Sigmoid colon (tissue), 7 donors: Measurements from ENCODE around the gene GPATCH8. TPM values are rescaled to one million over a fixed set of nuclear protein-coding genes. Genes with fewer than 3 reads are reported as not detected.

ENCODE experiments used
- DNase-seq: peaks from one replicate; pipeline ENCODE4 v3.0.0-alpha.2; 2019
- H3K27ac ChIP-seq, 4 donors: fragments of 200-600 bp; sonication (generic); one replicate each; pipeline ENCODE4 v1.5.1; 2016 to 2019; ENCODE audit warnings: mild to moderate bottlenecking in 1 of 4
- H3K27me3 ChIP-seq, 3 donors: fragments of 200-600 bp; sonication (generic); one replicate each; pipeline ENCODE4 v1.5.1; 2019; ENCODE audit warnings: mild to moderate bottlenecking in 1 of 3
- H3K36me3 ChIP-seq, 4 donors: fragments of 200-600 bp; sonication (generic); one replicate each; pipeline ENCODE4 v1.5.1; 2016 to 2019
- H3K4me1 ChIP-seq, 4 donors: fragments of 200-600 bp; sonication (generic); one replicate each; pipeline ENCODE4 v1.5.1; 2017 to 2019
- H3K4me3 ChIP-seq, 4 donors: fragments of 200-600 bp; sonication (generic); one replicate each; pipeline ENCODE4 v1.5.1; 2017 to 2019; ENCODE audit warnings: mild to moderate bottlenecking in 2 of 4, moderate library complexity in 1 of 4
- H3K9me3 ChIP-seq, 4 donors: fragments of 200-600 bp in 3 of 4; sonication (generic) in 3 of 4; one replicate each; pipeline versions ENCODE4 v1.5.1 to v1.6.1; 2013 to 2019
- EP300 ChIP-seq, 4 donors: sonication (generic); formaldehyde crosslinking; IDR thresholded peaks; one replicate each; pipeline ENCODE4 v1.6.1; 2017; ENCODE audit warnings: antibody characterized with exemption in 4 of 4
- POLR2A ChIP-seq, 2 donors: fragments of 450-650 bp; IDR thresholded peaks; one replicate each; pipeline ENCODE4 v1.6.1; 2016; ENCODE audit warnings: antibody characterized with exemption in 2 of 2, mild to moderate bottlenecking in 2 of 2, moderate library complexity in 2 of 2
- POLR2AphosphoS5 ChIP-seq, 4 donors: sonication (generic); formaldehyde crosslinking; IDR thresholded peaks; one replicate each; pipeline ENCODE4 v1.6.1; 2017; ENCODE audit warnings: antibody characterized with exemption in 4 of 4
- WGBS, 2 donors: extraction: QIAGEN DNeasy Blood & Tissue Kit; methylation state at CpG; one replicate each; pipeline ENCODE4 v1.1.7; 2013; 5-methylcytosine and 5-hydroxymethylcytosine counted together
- intact Hi-C: fragments of 100-400 bp; cut with DNase I; formaldehyde crosslinking; loops from one replicate; pipeline ENCODE4 v1.15.1; 2023
- polyA plus RNA-seq, 3 donors: library from polyadenylated mRNA; stranded (reverse); fragments of 200-250 nt; gene quantifications; one replicate each; pipeline ENCODE4 v1.2.3, GENCODE V29; 2013
- total RNA-seq, 4 donors: library from RNA; depleted of rRNA; stranded (reverse); fragments of >200 nt; gene quantifications; one replicate each; pipeline ENCODE4 v1.1.0, GENCODE V29; 2016
- TF ChIP-seq, protein P1 (sequence below), 4 experiments: fragments of 450-650 bp in 3 of 4; fragments of 200-600 bp in 1 of 4; IDR thresholded peaks; one replicate each; pipeline ENCODE4 v1.5.1; 2016 to 2019; ENCODE audit warnings: antibody characterized with exemption in 4 of 4, mild to moderate bottlenecking in 3 of 4, moderate library complexity in 2 of 4
- donor health status: healthy with polysubstance abuse.
- donor health status: Bipolar disorder and iron deficiency.
- donor health status: healthy.

Gene GPATCH8
- total and polyA plus RNA-seq, 7 donors, result 4.8 to 43.2 (median 27.5) TPM

DNA sequence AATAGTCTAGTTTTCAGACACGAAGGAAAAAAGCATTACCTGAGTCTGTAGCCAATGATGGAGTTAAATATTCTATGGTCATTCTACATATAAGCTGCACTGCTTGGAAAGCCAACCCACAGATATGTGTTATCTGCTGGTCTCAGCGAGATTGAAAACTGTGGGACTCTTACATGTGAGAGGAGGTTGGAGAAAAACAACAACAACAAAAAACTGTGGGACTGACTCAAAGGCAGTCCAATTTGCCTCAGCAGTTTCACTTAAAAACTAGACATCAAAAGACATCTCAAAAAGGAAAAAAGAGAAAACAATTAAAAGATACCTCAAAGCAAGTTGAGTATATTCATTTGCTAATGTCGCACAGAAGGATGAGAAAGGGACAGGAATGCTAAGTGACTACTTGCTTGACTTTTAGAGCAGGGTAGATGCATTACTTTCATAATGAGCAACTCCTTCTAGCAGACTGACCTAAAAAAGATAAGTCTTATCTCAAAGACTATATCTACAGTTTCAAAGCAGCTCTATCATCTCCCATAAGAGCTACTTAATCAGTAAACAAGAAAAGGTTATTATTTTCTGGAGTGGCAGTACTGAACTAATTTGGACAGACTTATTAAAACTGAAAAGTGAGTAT lies 78.3 kb downstream of the GPATCH8 start:
- no peaks in the 10 kb centered on the region for H3K9me3 ChIP-seq
- TF ChIP-seq POLR2AphosphoS5 (IDR thresholded peaks at IDR 0.05) (no peak), POLR2A (IDR thresholded peaks at IDR 0.05) (no peak), EP300 (IDR thresholded peaks at IDR 0.05) (no peak)
- TF ChIP-seq, protein P1, sequence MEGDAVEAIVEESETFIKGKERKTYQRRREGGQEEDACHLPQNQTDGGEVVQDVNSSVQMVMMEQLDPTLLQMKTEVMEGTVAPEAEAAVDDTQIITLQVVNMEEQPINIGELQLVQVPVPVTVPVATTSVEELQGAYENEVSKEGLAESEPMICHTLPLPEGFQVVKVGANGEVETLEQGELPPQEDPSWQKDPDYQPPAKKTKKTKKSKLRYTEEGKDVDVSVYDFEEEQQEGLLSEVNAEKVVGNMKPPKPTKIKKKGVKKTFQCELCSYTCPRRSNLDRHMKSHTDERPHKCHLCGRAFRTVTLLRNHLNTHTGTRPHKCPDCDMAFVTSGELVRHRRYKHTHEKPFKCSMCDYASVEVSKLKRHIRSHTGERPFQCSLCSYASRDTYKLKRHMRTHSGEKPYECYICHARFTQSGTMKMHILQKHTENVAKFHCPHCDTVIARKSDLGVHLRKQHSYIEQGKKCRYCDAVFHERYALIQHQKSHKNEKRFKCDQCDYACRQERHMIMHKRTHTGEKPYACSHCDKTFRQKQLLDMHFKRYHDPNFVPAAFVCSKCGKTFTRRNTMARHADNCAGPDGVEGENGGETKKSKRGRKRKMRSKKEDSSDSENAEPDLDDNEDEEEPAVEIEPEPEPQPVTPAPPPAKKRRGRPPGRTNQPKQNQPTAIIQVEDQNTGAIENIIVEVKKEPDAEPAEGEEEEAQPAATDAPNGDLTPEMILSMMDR (IDR thresholded peaks at IDR 0.05), result no peak
- no peaks in the 10 kb centered on the region for H3K27me3 ChIP-seq
- intact Hi-C loops, result no loop called here
- H3K36me3 ChIP-seq, result peaks cover 0 to 65% (median 7%) of the 10 kb centered on the region in 4 donors
- no peak overlapping the region for H3K27ac ChIP-seq
- no peak for DNase-seq
- H3K4me1 ChIP-seq, result no peaks in the 10 kb centered on the region
- H3K4me3 ChIP-seq, result no peak overlapping the region
- WGBS, 2 donors, result 92% methylated on average over 3 of the region's 3 CpGs

DNA sequence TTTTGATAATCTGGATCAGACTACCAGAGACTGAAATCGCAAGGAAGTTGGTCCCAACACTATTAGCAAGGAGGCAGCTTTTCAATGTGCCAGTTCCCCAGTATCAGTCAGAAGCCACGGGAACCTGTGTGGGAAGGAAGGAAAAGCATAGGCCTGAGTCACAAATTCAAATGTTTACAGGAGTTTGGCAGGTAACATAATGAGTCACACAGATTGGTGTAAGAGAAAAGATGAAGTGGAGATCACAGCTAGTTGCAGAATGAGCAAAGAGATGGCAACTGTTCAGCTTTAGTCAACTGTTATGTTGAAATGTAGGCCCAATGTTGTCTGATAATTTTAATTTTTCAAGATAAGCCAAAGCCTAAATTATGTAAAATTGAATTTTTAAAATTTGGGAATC lies 85.7 kb downstream of the GPATCH8 start:
- WGBS, 2 donors, result 74 to 79% methylated on average over 2 of the region's 2 CpGs
- TF ChIP-seq POLR2A (IDR thresholded peaks at IDR 0.05) (no peak), EP300 (IDR thresholded peaks at IDR 0.05) (no peak), POLR2AphosphoS5 (IDR thresholded peaks at IDR 0.05) (no peak)
- TF ChIP-seq, protein P1 (IDR thresholded peaks at IDR 0.05), result no peak
- Histone ChIP-seq H3K4me1 (no peaks in the 10 kb centered on the region), H3K27ac (no peak overlapping the region), H3K9me3 (no peaks in the 10 kb centered on the region), H3K4me3 (no peak overlapping the region), H3K36me3 (peaks cover 0 to 60% (median 13%) of the 10 kb centered on the region in 4 donors), H3K27me3 (no peaks in the 10 kb centered on the region)
- intact Hi-C loops, result no loop called here
- no peak for DNase-seq

DNA sequence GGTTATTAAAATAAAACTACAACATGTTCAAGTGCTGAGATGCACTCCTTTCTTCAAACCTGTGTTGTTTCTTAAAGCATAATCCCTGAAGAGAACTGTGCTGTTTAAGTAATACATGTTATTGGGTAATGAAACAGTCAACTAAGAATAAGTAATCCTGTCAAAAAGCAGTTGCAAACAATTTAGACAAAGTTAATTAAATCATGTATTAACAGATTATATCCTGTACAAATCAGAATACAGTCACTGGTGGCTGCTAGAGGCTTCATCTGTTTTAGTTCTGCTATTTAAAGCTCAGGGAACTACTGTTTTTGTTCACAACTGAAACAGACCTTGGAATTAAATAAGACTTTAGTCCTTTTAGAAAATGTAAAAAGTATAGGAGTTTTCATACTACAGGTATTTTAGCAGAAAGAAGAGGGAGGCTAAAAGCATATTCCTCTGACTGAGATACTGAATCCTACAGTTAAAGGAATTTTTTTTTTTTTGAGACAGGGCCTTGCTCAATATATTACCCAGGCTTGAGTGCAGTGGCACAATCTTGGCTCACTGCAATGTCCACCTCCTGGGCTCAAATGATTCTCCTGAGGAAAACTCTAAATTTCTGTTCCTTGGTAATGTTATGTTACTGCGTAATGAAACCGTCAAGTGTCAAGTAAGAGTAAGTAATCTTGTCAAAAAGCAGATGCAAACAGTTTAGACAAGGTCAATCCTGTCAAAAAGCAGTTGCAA lies 86.5 kb downstream of the GPATCH8 start:
- TF ChIP-seq POLR2AphosphoS5 (IDR thresholded peaks at IDR 0.05) (no peak), POLR2A (IDR thresholded peaks at IDR 0.05) (no peak), EP300 (IDR thresholded peaks at IDR 0.05) (no peak)
- TF ChIP-seq, protein P1 (IDR thresholded peaks at IDR 0.05), result no peak
- DNase-seq, result no peak
- no peaks in the 10 kb centered on the region for H3K4me1 ChIP-seq
- peaks cover 0 to 52% (median 13%) of the 10 kb centered on the region in 4 donors for H3K36me3 ChIP-seq
- no peaks in the 10 kb centered on the region for H3K27me3 ChIP-seq
- H3K4me3 ChIP-seq, result no peak overlapping the region
- intact Hi-C loops, result no loop called here
- H3K9me3 ChIP-seq, result no peaks in the 10 kb centered on the region
- 91 to 97% methylated on average over 2 of the region's 2 CpGs for WGBS, 2 donors
- no peak overlapping the region for H3K27ac ChIP-seq

DNA sequence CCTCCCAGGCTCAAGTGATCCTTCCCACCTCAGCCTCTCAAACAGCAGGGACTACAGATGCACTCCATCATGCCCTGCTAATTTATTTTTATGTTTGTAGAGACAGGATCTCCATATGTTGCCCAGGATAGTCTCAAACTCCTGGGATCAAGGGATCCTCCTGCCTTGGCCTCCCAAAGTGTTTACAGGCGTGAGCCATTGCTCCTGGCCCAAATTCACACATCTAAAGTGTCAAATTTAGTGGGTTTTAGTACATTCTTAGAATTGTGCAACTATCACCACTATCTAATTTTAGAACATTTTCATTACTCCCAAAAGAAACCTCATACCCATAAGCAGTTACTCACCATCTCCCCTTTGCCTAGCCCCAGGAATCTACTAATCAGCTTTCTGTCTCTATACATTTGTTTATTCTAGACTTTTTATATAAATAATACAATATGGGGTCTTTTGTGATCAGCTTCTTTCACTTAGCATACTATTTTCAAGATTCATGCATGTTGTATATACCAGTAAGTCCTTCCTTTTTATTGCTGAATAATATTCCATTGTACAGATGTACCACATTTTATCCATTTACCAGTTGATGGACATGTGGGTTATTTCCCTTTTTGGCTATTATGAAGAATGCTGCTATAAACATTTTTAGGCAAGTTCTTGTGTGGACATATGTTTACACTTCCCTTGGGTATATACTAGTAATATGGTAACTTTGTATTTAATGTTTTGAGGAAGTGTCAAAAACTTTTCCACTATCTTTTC lies 88.6 kb downstream of the GPATCH8 start:
- TF ChIP-seq EP300 (IDR thresholded peaks at IDR 0.05) (no peak), POLR2A (IDR thresholded peaks at IDR 0.05) (no peak), POLR2AphosphoS5 (IDR thresholded peaks at IDR 0.05) (no peak)
- TF ChIP-seq, protein P1 (IDR thresholded peaks at IDR 0.05), result no peak
- WGBS, 2 donors, result 96 to 100% methylated on average over 1 of the region's 1 CpG
- no peaks in the 10 kb centered on the region for H3K27me3 ChIP-seq
- peaks cover 0 to 37% (median 11%) of the 10 kb centered on the region in 4 donors for H3K36me3 ChIP-seq
- intact Hi-C loops, result no loop called here
- H3K4me1 ChIP-seq, result no peaks in the 10 kb centered on the region
- no peak overlapping the region for H3K4me3 ChIP-seq
- DNase-seq, result no peak
- H3K9me3 ChIP-seq, result no peaks in the 10 kb centered on the region
- no peak overlapping the region for H3K27ac ChIP-seq
